ENCODE results near the gene SAMD4A. TPM values are rescaled to one million over a fixed set of nuclear protein-coding genes. Genes with fewer than 3 reads are reported as not detected.

Gene SAMD4A
- total RNA-seq, 2 experiments from 2014 or later, result 0.06 to 1.0 TPM

- no peak overlapping the region for H3K4me2 ChIP-seq (ENCODE audit: low read length)
- no peaks in the 10 kb centered on the region for H3K79me2 ChIP-seq (ENCODE audit: insufficient read depth, low read depth, low read length)
- intact Hi-C loops (cut with micrococcal nuclease; ENCODE audit: unreplicated experiment), result no loop called here
Measured at GRCh38 chr14:54840798-54841197, 273.9 kb downstream of the SAMD4A start.

More at GRCh38 chr14:54840798-54841197, 273.9 kb downstream of the SAMD4A start:
- Histone ChIP-seq H2AFZ (ENCODE audit: low read length) (no peak overlapping the region), H3K9me2 (ENCODE audit: insufficient read depth, low read length) (no peaks in the 10 kb centered on the region), H3K4me3 (ENCODE audit: low read depth, low read length, poor library complexity, severe bottlenecking) (no peak overlapping the region), H3K36me3 (ENCODE audit: insufficient read depth, low read length) (no peaks in the 10 kb centered on the region), H3K4me1 (ENCODE audit: insufficient read depth, low read length, poor library complexity, severe bottlenecking) (no peaks in the 10 kb centered on the region), H4K20me1 (ENCODE audit: insufficient read depth, low read length) (no peaks in the 10 kb centered on the region), H3K27ac (ENCODE audit: low read depth, low read length, poor library complexity, severe bottlenecking) (no peak overlapping the region), H3K9me3 (ENCODE audit: low read length) (no peaks in the 10 kb centered on the region)
- DNase-seq (ENCODE audit: low spot score), result no peak
- ChIA-PET POLR2A (interaction anchor here (0.6 kb wide), 2 partner anchors 10 to 15 kb away, joined by 3 read pairs; no protein-coding TSS in a partner anchor), CTCF (ENCODE audit: unreplicated experiment) (no interaction called here)
- TF ChIP-seq CTCF (conservative IDR thresholded peaks at IDR 0.05; ENCODE audit: low read length) (peak; percentile 16; the same call in 1 of the 2 replicates), EZH2phosphoT487 (IDR thresholded peaks at IDR 0.05; ENCODE audit: borderline replicate concordance, low read depth, low read length) (no peak)
- no TSS peak for BruUV-seq (replicated peaks)

Other genes with a start within 250 kb of the SAMD4A start
- gene CDKN3, start 170.1 kb upstream of the SAMD4A start, total RNA-seq (2014; rRNA removed; shearing (Covaris generic)), result 134 and 150 TPM in 2 replicates
- gene CDKN3, start 170.1 kb upstream of the SAMD4A start, total RNA-seq (2022), result 157 and 189 TPM in 2 replicates
- 18.7 and 29.7 TPM in 2 replicates for gene CNIH1, start 125.8 kb upstream of the SAMD4A start, total RNA-seq (2014; rRNA removed; shearing (Covaris generic))
- 96.6 and 109 TPM in 2 replicates for gene CNIH1, start 125.8 kb upstream of the SAMD4A start, total RNA-seq (2022)
- gene GMFB, start 78.1 kb upstream of the SAMD4A start, total RNA-seq (2014; rRNA removed; shearing (Covaris generic)), result 45.7 and 61.3 TPM in 2 replicates
- 81.7 and 82.2 TPM in 2 replicates for gene GMFB, start 78.1 kb upstream of the SAMD4A start, total RNA-seq (2022)
- gene CGRRF1, start 57.2 kb upstream of the SAMD4A start, total RNA-seq (2014; rRNA removed; shearing (Covaris generic)), result 8.4 and 10.0 TPM in 2 replicates
- 11.8 and 13.4 TPM in 2 replicates for gene CGRRF1, start 57.2 kb upstream of the SAMD4A start, total RNA-seq (2022)